Fibroblast of lung (primary cell): ENCODE results near the gene SLC6A2.

ENCODE experiments used
- CTCF ChIP-seq, 2 donors: IDR thresholded peaks in 1 of 2; conservative IDR thresholded peaks in 1 of 2; 1 replicate in 1 of 2; 2 replicates in 1 of 2; pipeline ENCODE4 v1.5.1; 2011 to 2012; ENCODE audit warnings: low read length in 2 of 2, control low read depth in 1 of 2, inconsistent platforms in 1 of 2, low read depth in 1 of 2, mild to moderate bottlenecking in 1 of 2
- EZH2 ChIP-seq: IDR thresholded peaks from 2 replicates; pipeline ENCODE4 v1.5.1; 2012; ENCODE audit warnings: low read length, control low read depth, mild to moderate bottlenecking; ENCODE audit errors: missing control alignments

GRCh38 chr16:55685973-55686372 is 30.2 kb downstream of the SLC6A2 start:
- TF ChIP-seq CTCF (conservative IDR thresholded peaks at IDR 0.05 in 1 of 2, IDR thresholded peaks at IDR 0.05 in 1 of 2; ENCODE audit: low read depth in 1 of 2, low read length in 2 of 2) (no peak), EZH2 (no peak)
